Activated T-helper 17 cell treated with anti-CD3 and anti-CD28 coated beads, Interleukin-2, amount 50 U/mL, for 72 hours (primary cell): ENCODE data around the gene MSI2. TPM values are rescaled to one million over a fixed set of nuclear protein-coding genes. Genes with fewer than 3 reads are reported as not detected.

Source experiments
- ATAC-seq: fragments of 150-1000 bp; cut with Tn5 transposase; replicated peaks from 2 replicates; pipeline ENCODE4 v1.10.0; 2021; ENCODE audit warnings: mild to moderate bottlenecking, moderate library complexity
- H3K27ac Mint-ChIP-seq: one replicate; pipeline ENCODE4 v1.8.0; 2022; ENCODE audit warnings: mixed read lengths
- H3K27me3 Mint-ChIP-seq: one replicate; pipeline ENCODE4 v1.8.0; 2022; ENCODE audit warnings: mixed read lengths
- H3K36me3 Mint-ChIP-seq: one replicate; pipeline ENCODE4 v1.8.0; 2022; ENCODE audit warnings: low read depth, mild to moderate bottlenecking, mixed read lengths
- H3K4me1 Mint-ChIP-seq: one replicate; pipeline ENCODE4 v1.8.0; 2022; ENCODE audit warnings: mixed read lengths
- H3K4me3 Mint-ChIP-seq: one replicate; pipeline ENCODE4 v1.8.0; 2022; ENCODE audit warnings: mild to moderate bottlenecking, mixed read lengths
- H3K9me3 Mint-ChIP-seq: one replicate; pipeline ENCODE4 v1.8.0; 2022; ENCODE audit warnings: mixed read lengths
- total RNA-seq, 2 donors: library from RNA; stranded (reverse); gene quantifications; one replicate each; pipeline ENCODE4 v1.2.3, GENCODE V29; 2022

MSI2 gene
- total RNA-seq, 2 donors from 2014 or later, result 96.3 to 128 TPM

DNA sequence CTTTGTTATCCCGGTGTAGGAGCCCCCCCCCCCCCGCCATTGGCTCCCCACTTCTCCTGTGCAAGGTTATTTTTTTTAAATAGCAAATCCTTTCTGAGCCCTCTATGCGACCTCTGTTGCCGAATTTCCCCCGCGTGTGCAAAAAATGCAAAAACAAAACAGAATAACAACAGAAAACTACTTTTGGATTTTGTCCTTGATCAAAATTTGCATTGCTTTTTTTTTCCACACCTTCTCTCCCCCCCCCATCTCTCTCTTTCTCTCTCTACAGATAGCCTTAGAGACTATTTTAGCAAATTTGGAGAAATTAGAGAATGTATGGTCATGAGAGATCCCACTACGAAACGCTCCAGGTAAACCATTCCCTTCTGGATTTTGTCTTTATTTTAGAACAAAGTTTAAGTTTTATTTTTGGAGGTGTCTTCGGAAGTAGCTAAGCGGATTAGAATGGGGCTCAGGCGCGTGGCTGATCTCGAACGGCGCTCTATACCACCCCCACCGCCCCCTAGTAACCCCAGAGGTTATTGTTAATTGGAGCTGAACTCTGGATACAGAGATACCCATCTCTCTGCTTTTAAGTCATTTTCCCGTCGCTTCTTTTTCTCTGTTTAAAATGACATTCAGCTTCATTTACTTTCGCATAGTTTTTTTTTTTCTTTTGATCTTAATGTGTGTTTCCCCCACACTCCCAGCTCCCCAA lies 1.0 kb downstream of the MSI2 start:
- peak overlapping the region; percentile 88 for H3K4me3 Mint-ChIP-seq
- ATAC-seq, result peak; percentile 21
- peaks cover 58% of the 10 kb centered on the region for H3K36me3 Mint-ChIP-seq
- no peaks in the 10 kb centered on the region for H3K9me3 Mint-ChIP-seq
- peaks cover 32% of the 10 kb centered on the region for H3K4me1 Mint-ChIP-seq
- H3K27ac Mint-ChIP-seq, result peak overlapping the region; percentile 95
- H3K27me3 Mint-ChIP-seq, result no peaks in the 10 kb centered on the region

DNA sequence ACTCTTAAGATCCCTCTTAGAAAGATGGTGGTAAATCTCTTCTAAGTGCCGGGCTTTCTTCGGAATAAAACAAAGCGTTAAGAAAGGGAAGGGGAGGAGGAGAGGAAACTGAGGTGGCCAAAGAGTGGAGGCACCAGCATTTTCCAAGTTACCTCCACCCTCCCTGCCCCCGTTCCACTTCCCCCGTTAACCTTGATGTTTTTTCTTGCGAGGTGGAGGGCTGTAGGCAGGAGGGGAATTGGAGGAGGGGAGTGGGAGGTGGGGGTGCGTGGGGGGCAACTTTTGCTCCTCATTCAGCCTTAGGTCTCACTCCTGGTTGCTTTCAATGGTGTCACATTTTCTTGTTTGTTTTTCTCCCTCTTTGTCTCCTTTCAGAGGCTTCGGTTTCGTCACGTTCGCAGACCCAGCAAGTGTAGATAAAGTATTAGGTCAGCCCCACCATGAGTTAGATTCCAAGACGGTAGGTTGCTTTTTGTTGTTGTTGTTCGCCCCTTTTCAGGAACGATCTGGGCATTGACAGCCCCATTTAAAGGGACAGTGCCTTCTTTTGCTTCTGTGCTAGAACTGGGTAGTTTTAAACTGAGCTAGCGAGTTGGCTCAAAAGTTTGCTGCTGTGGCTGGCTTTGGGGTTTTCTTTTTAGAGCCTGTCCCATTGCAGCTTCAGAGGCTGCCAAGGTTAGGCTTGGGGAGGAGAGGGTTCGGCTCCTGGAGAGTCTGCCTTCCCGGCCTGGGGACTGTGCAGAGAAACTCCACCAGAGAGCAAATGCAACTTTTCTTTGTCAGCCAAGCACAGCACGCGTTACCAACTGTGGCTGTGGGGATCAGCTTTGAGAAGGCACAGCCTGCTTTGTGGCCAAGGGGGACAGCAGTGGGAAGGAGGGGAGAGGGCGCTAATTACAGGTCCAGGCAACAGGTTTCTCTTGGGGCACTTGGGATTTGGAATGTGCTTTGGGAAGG lies 1.9 kb downstream of the MSI2 start:
- H3K9me3 Mint-ChIP-seq, result no peaks in the 10 kb centered on the region
- H3K4me1 Mint-ChIP-seq, result peaks cover 32% of the 10 kb centered on the region
- peak overlapping the region; percentile 95 for H3K27ac Mint-ChIP-seq
- ATAC-seq, result peak; percentile 11
- H3K27me3 Mint-ChIP-seq, result no peaks in the 10 kb centered on the region
- H3K4me3 Mint-ChIP-seq, result peak overlapping the region; percentile 88
- peaks cover 66% of the 10 kb centered on the region for H3K36me3 Mint-ChIP-seq

GRCh38 chr17:57259306-57259705 lies 3.0 kb downstream of the MSI2 start:
- H3K4me3 Mint-ChIP-seq, result peak overlapping the region; percentile 88
- ATAC-seq, result no peak
- H3K27ac Mint-ChIP-seq, result peak overlapping the region; percentile 95
- peaks cover 77% of the 10 kb centered on the region for H3K36me3 Mint-ChIP-seq
- H3K27me3 Mint-ChIP-seq, result no peaks in the 10 kb centered on the region
- H3K9me3 Mint-ChIP-seq, result no peaks in the 10 kb centered on the region
- peaks cover 38% of the 10 kb centered on the region for H3K4me1 Mint-ChIP-seq

- no peak for ATAC-seq
- no peaks in the 10 kb centered on the region for H3K9me3 Mint-ChIP-seq
- H3K4me3 Mint-ChIP-seq, result peak overlapping the region; percentile 88
- H3K27ac Mint-ChIP-seq, result peak overlapping the region; percentile 95
- no peaks in the 10 kb centered on the region for H3K27me3 Mint-ChIP-seq
- peaks cover 38% of the 10 kb centered on the region for H3K4me1 Mint-ChIP-seq
- peaks cover 82% of the 10 kb centered on the region for H3K36me3 Mint-ChIP-seq
Measured at GRCh38 chr17:57259817-57260216, 3.5 kb downstream of the MSI2 start.

DNA sequence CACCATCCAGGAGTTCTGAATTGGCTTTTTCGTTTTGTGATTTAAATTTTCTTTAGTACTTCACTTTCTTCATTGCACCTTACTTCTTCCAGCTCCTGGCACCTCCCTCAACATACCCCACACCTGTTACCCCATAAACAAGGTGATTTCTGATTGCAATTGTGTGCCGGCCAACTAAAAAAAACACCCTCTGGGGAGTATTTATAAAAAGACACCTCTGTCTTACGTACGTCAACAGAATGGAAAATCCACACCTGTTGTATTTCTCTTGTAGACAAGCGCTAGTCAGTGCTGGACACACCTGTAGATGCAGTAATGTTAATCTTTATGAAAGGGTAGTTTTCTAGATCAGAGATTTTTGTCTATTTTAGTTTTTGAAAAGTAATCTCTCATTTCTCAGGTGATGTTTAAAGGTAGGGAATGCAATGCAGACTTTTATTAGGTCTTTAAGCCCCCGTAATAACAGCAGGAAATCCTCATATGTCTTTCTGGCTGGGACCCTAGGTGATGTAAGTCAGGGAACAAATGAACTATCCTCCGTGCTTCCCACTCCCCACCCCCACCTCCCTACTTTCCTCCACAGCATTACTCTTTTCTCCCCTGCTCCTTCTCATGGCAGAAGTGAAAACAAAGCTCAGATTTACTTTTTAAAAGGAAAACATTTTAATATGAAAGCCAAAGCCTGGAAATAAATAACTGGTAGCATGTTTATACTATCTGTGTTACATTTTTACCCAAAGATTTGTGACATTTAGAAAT lies 4.2 kb downstream of the MSI2 start:
- Mint-ChIP-seq H3K4me1 (peaks cover 34% of the 10 kb centered on the region), H3K36me3 (peaks cover 89% of the 10 kb centered on the region), H3K27me3 (no peaks in the 10 kb centered on the region), H3K9me3 (no peaks in the 10 kb centered on the region), H3K4me3 (peak overlapping the region; percentile 88), H3K27ac (peak overlapping the region; percentile 79)
- ATAC-seq, result no peak

DNA sequence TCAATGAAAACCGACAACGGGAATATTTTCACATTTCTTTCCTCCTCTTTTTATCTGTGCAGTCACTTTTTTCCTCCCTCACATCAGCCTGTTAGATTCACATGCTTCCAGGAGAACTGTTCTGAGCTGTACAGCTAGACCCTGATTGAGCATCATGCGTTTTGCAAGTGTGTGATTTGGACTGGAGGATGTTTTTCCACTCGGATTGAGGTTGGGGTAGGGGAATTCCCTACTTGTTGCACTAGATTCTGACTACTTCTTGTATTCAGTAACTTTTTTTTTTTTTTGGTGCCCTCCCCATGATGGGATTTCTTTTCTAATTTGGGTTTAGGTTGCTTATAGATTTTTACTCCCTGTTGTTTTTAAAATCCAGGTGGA lies 4.8 kb downstream of the MSI2 start:
- Mint-ChIP-seq H3K36me3 (peaks cover 90% of the 10 kb centered on the region), H3K4me1 (peaks cover 32% of the 10 kb centered on the region), H3K27ac (peak overlapping the region; percentile 79), H3K4me3 (peak overlapping the region; percentile 88), H3K9me3 (no peaks in the 10 kb centered on the region), H3K27me3 (no peaks in the 10 kb centered on the region)
- ATAC-seq, result peak; percentile 54

- no peaks in the 10 kb centered on the region for H3K27me3 Mint-ChIP-seq
- H3K4me1 Mint-ChIP-seq, result peaks cover 32% of the 10 kb centered on the region
- H3K36me3 Mint-ChIP-seq, result peaks cover 98% of the 10 kb centered on the region
- ATAC-seq, result no peak
- no peak overlapping the region for H3K27ac Mint-ChIP-seq
- peak overlapping the region; percentile 6 for H3K4me3 Mint-ChIP-seq
- H3K9me3 Mint-ChIP-seq, result no peaks in the 10 kb centered on the region
Measured at GRCh38 chr17:57262557-57262956, 6.2 kb downstream of the MSI2 start.

GRCh38 chr17:57264250-57264649 lies 7.9 kb downstream of the MSI2 start:
- Mint-ChIP-seq H3K36me3 (peaks cover 98% of the 10 kb centered on the region), H3K27me3 (no peaks in the 10 kb centered on the region), H3K4me1 (peaks cover 33% of the 10 kb centered on the region), H3K4me3 (no peak overlapping the region), H3K27ac (peak overlapping the region; percentile 11), H3K9me3 (no peaks in the 10 kb centered on the region)
- ATAC-seq, result no peak

DNA sequence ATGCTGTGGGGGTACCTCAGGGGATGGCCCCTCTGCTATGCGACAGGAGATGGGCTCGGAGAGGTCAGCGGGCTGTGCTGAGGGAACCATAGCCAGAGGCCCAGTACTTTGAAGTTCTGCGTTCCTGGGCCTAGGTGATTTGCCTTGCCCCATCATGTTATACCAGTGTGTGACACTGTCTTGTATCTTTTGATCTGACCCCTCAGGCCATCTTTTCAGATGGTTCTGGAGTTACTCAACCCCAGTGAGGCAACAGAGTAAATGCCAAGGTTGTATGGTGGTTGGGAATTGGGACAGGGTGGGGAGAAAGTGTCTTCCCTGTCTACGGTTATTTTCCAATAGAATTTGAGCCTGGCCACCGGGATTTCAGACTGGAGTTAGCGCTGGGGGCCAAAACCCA lies 8.5 kb downstream of the MSI2 start:
- Mint-ChIP-seq H3K27ac (no peak overlapping the region), H3K9me3 (no peaks in the 10 kb centered on the region), H3K4me1 (peaks cover 34% of the 10 kb centered on the region), H3K36me3 (peaks cover 98% of the 10 kb centered on the region), H3K27me3 (no peaks in the 10 kb centered on the region), H3K4me3 (no peak overlapping the region)
- ATAC-seq, result no peak

DNA sequence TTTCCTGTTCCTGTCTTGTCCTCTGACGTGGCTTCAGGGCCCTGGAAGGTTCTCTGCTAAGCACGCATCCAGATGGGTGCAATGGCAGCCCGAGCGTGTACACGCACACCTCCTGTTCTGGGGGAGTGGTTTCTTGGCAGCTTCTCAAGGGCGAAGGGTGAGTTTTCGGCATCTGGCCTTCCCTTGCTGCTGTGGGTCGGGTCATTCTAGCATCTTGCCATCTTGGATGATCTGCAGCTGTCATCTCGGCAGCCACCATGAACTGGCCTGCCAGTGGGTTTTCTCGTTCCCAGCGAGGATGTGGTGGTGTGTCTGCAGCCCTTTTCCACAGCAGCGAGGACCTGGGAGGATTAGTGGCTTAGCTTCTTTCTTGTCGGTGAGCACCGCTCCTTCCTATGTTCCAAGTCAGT lies 10.6 kb downstream of the MSI2 start:
- no peaks in the 10 kb centered on the region for H3K27me3 Mint-ChIP-seq
- peaks cover 34% of the 10 kb centered on the region for H3K4me1 Mint-ChIP-seq
- peaks cover 98% of the 10 kb centered on the region for H3K36me3 Mint-ChIP-seq
- no peak overlapping the region for H3K27ac Mint-ChIP-seq
- H3K9me3 Mint-ChIP-seq, result no peaks in the 10 kb centered on the region
- no peak overlapping the region for H3K4me3 Mint-ChIP-seq
- ATAC-seq, result no peak

- Mint-ChIP-seq H3K36me3 (peaks cover 96% of the 10 kb centered on the region), H3K27me3 (no peaks in the 10 kb centered on the region), H3K9me3 (no peaks in the 10 kb centered on the region), H3K4me1 (peaks cover 34% of the 10 kb centered on the region), H3K4me3 (no peak overlapping the region), H3K27ac (no peak overlapping the region)
- ATAC-seq, result no peak
Measured at GRCh38 chr17:57268181-57268580, 11.9 kb downstream of the MSI2 start.

DNA sequence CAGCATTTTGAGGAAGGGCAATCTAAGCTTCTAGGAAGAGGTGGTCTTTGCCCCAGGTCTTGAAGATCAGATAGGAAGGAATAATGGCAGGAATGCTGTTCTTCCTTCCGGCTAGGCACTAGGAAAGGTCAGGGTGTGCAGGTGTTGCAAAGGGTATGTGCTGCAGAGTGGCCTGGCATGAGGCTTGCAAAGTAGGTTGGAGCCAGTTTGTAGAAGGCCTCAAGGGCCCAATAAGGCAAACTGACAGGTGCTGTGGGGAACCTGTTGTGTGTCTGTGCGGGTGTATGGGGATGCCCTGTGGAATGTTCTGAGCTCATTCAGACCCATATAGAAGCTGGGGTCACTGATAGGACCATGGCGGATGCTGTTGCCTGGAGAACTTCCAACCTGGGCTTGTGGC lies 12.7 kb downstream of the MSI2 start:
- Mint-ChIP-seq H3K4me3 (no peak overlapping the region), H3K9me3 (no peaks in the 10 kb centered on the region), H3K27me3 (no peaks in the 10 kb centered on the region), H3K36me3 (peaks cover 93% of the 10 kb centered on the region), H3K27ac (no peak overlapping the region), H3K4me1 (peaks cover 28% of the 10 kb centered on the region)
- ATAC-seq, result no peak

DNA sequence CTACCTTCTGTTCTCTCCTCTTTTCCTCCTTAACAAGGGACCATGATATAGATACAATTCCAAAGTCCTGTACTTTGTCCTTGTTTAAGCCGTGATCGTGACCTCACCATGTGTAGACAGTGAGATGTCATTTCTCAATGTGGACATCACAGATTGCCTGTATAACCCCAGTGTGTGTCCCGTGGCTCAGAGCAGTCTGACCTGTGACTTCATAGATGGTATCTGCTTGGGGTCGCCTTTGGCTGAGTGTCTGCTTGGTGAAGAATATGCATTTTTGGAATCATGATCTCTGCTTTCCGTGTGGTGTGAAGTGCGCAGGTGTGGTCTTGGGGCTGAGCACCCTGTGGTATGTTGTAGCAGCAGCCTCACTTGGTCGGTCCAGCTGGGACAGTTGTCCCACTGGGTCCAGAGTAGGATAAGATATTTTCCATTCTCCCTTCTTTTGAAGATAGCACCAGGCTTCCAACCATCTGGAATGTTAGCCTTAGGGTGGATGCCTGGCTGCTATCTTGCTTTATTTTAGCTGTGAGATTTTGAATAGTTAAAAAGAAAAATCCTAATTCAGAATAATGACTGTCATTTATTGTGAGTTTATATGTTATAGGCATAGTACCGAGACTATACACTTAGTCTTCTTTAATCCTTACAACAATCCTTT lies 13.4 kb downstream of the MSI2 start:
- H3K9me3 Mint-ChIP-seq, result no peaks in the 10 kb centered on the region
- peak overlapping the region; percentile 26 for H3K27ac Mint-ChIP-seq

GRCh38 chr17:57270801-57271245 lies 14.5 kb downstream of the MSI2 start:
- H3K27ac Mint-ChIP-seq, result peak overlapping the region; percentile 3
- no peak for ATAC-seq
- H3K4me3 Mint-ChIP-seq, result no peak overlapping the region
- H3K27me3 Mint-ChIP-seq, result no peaks in the 10 kb centered on the region
- H3K36me3 Mint-ChIP-seq, result peaks cover 93% of the 10 kb centered on the region
- H3K4me1 Mint-ChIP-seq, result peaks cover 42% of the 10 kb centered on the region
- H3K9me3 Mint-ChIP-seq, result no peaks in the 10 kb centered on the region

More for the DNA sequence above, 13.4 kb downstream of the MSI2 start:
- Mint-ChIP-seq H3K4me1 (peaks cover 32% of the 10 kb centered on the region), H3K36me3 (peaks cover 93% of the 10 kb centered on the region), H3K4me3 (no peak overlapping the region), H3K27me3 (no peaks in the 10 kb centered on the region)
- ATAC-seq, result no peak
